ENCODE results near the gene BTN3A1.
"Not testable (repeated sequence)": the region's sequence is repeated elsewhere in the genome, so short reads cannot be mapped to it uniquely, and the experiment has no call there.

Gene BTN3A1

DNA sequence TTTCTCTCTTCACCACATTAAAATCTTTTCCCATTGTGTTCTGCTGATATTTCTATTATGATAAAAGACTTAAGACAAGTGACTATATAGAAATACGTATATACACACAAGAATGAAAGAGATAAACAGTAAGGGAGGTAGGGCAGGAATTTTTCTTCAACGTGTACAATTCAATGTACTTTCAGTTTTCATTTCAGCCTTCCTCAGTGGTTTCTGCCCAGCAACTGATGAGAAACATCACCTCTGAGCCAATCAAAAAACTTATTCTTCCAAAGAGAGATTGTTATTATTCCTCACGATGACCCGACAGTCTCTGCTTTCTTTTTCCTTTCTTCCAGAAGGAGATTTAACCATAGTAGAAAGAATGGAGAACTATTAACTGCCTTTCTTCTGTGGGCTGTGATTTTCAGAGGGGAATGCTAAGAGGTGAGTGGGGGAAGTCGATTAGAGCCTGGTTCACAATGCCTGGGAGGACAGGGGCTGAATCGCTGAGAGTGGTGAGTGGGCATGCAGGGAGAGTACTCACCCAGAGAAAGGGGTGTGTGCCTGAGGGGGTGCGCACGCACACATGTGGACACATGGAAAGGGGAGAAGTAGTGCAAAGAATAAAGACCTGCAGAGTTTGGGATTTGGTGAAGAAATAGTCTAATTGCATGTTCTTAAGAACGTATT, at the start of gene BTN3A1:
Gene BTN3A1 (plus strand): TSS at position 289 of the 672 bp plus-strand sequence. CDS start 3,289 bp downstream, outside the sequence.
- peak within 1 kb of the TSS; percentile 99 for H3K4me3 Mint-ChIP-seq
- H3K27ac Mint-ChIP-seq, result peak within 1 kb of the TSS; percentile 98

DNA sequence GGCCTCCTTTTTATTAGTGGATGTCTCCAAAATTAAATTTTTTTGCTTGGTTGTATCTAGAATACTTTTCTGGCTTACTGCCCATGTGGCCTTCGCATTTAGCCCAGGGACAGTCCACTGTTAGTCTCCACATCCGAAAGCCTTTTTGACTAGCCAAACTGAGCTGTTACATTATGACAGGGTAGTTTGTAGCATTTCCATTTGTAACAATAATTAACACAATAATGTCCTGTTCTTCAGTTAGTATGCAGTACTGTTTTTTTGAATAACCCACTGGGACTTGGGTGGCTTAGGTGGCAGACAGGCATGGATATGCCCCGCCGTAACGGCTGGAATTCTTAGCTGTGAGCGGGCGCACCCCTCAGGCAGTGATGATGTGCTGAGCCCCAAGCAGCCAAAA, 49.8 kb upstream of the BTN3A1 start:
- no peaks in the 10 kb centered on the region for H3K9me3 Mint-ChIP-seq
- no peaks in the 10 kb centered on the region for H3K36me3 Mint-ChIP-seq (ENCODE audit: low read depth)

More for the DNA sequence above, at the start of gene BTN3A1:
- H3K9me3 Mint-ChIP-seq, result no peaks in the 10 kb centered on the region
- peaks cover 21% of the 10 kb centered on the region for H3K36me3 Mint-ChIP-seq (ENCODE audit: low read depth)
- H3K27me3 Mint-ChIP-seq, result no peaks in the 10 kb centered on the region
- peaks cover 60% of the 10 kb centered on the region for H3K4me1 Mint-ChIP-seq (ENCODE audit: low read depth)

DNA sequence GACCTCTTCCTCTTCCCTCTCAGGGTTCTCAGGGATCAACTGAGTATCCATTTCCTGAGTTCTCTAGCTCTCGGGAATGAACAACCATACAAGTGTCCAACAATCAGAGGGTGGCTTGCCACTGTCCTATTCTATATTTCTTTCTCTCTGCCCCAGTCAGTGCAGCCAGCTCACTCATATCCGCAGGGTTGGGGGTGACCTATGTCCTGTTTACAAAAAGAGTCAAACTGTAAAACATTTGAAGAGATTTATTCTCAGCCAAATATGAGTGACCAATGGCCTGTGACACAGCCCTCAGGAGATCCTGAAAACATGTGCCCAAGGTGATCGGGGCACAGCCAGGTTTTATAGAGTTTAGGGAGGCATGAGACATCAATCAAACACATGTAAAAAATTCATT, 47.9 kb upstream of the BTN3A1 start:
- H3K4me3 Mint-ChIP-seq, result no peak overlapping the region
- no peaks in the 10 kb centered on the region for H3K27me3 Mint-ChIP-seq
- H3K4me1 Mint-ChIP-seq (ENCODE audit: low read depth), result no peaks in the 10 kb centered on the region
- no peaks in the 10 kb centered on the region for H3K9me3 Mint-ChIP-seq
- no peaks in the 10 kb centered on the region for H3K36me3 Mint-ChIP-seq (ENCODE audit: low read depth)
- H3K27ac Mint-ChIP-seq, result no peak overlapping the region

More for the DNA sequence above, 49.8 kb upstream of the BTN3A1 start:
- Mint-ChIP-seq H3K27me3 (no peaks in the 10 kb centered on the region), H3K4me1 (ENCODE audit: low read depth) (no peaks in the 10 kb centered on the region), H3K27ac (no peak overlapping the region), H3K4me3 (no peak overlapping the region)

DNA sequence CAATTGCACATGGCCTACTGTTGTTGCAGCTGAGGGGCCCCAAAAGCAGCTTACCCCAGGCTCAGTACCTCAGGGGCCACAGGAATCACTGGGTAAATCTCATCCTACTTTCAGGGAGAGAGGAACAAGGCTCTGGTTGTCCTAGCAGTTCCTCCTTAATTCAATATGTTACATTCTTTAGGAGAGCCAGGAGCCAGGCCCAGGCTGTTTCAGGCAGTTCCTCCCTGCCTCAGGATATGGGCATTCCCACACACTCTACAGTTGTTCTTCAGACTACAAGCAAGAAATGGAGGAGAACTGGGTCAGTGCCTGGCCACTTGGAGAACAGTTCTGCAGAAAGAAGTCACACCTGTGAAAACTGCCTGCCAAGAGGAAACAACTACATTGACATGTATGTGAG, 46.7 kb upstream of the BTN3A1 start:
- Mint-ChIP-seq H3K27ac (no peak overlapping the region), H3K4me3 (no peak overlapping the region), H3K9me3 (no peaks in the 10 kb centered on the region)

DNA sequence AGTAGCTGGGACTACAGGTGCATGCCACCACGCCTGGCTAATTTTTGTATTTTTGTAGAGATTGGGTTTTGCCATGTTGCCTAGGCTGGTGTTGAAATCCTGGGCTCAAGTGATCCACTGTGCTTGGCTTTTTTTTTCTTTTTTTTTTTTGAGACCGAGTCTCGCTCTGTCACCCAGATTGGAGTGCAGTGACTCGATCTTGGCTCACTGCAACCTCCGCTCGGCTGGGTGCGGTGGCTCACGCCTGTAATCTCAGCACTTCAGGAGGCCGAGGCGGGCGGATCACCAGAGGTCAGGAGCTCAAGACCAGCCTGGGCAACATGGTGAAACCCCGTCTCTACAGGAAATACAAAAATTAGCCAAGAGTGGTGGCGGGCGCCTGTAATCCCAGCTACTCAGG, 44.5 kb upstream of the BTN3A1 start:
- not testable (repeated sequence) for H3K27ac Mint-ChIP-seq; H3K4me3 Mint-ChIP-seq; H3K36me3 Mint-ChIP-seq (ENCODE audit: low read depth); H3K9me3 Mint-ChIP-seq; H3K27me3 Mint-ChIP-seq
- peaks cover 22% of the 10 kb centered on the region for H3K4me1 Mint-ChIP-seq (ENCODE audit: low read depth)

More for the DNA sequence above, 46.7 kb upstream of the BTN3A1 start:
- Mint-ChIP-seq H3K27me3 (no peaks in the 10 kb centered on the region), H3K4me1 (ENCODE audit: low read depth) (peaks cover under 1% of the 10 kb centered on the region), H3K36me3 (ENCODE audit: low read depth) (no peaks in the 10 kb centered on the region)

DNA sequence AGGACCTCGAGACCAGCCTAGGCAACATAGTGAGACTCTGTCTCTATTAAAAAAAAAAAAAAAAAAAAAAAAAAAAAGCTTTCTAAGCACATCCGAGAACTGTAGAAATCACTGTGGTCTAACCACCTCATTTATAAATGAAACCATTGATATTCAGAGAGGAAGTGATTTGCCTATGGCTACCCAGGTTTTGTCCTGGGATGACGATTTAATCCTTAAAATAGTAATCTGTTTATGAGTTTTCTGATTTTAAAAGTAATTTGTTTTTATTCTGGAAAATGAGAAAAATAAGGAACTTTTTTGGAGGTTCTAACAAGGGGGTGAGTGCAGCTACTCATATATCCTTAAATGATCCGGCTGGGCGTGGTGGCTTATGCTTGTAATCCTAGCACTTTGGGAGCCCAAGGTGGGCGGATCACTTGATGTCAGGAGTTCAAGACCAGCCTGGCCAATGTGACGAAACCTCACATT, 43.5 kb upstream of the BTN3A1 start:
- H3K9me3 Mint-ChIP-seq, result no peaks in the 10 kb centered on the region
- no peak overlapping the region for H3K27ac Mint-ChIP-seq
- H3K4me3 Mint-ChIP-seq, result no peak overlapping the region
- H3K4me1 Mint-ChIP-seq (ENCODE audit: low read depth), result peaks cover 31% of the 10 kb centered on the region
- H3K36me3 Mint-ChIP-seq (ENCODE audit: low read depth), result no peaks in the 10 kb centered on the region
- H3K27me3 Mint-ChIP-seq, result no peaks in the 10 kb centered on the region

DNA sequence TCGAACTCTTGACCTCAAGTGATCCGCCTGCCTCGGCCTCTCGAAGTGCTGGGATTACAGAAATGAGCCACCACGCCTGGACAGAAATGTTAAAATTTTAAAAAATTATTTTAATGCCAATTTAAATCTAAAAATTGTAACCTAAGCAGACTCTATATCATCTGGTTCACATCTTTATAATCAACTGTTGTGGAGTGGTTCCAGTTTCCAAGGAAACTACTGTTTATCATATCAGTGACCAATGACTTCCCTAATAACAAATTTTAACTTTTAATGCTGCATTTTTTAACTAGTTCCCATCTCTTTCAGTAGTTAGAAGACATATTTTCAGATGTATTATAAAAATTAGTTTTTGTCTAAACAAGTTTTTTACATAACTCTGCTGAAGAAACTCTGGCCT, 42.3 kb upstream of the BTN3A1 start:
- H3K27ac Mint-ChIP-seq, result no peak overlapping the region

DNA sequence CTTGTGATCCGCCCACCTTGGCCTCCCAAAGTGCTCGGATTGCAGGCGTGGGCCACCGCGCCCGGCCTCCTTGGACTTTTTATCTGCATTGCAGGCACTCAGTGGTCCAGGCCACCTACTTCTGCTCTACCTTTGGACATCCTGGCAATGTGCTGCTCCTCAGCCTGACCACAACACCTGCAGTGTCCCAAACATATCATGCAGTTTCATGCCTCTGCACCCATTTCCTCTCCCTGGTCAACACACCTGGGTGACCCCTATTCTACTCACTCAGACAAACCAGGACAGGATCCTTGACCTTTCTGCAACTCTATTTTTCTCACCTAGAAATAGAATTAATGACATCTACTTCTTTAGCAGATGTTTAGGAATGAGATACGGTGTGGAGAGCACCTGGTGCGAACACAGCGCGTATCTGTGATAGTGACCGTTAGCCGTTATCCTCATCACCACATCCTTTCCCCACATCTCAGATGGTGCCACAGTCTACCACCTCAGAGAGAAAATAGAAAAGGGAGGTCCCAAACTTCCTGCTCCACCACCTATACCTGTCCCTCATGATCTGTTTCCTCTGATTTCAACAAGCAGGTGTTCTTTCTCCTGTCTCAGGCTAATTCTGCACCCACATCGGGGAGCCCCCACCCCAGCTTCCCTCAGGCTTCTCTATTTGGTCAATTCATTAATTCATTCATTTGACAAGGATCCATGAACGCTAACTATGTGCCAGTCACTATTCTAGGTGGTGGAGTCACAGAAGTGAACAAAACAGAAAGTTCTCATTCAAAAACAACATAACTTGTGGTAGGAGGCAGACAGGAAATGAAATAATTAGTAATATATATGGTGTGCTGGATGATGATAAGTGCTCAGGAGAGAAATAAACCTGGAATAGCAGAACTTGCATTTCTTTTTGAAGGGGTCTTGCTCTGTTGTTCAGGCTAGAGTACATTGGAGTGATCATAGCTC, 41.3 kb upstream of the BTN3A1 start:
- Mint-ChIP-seq H3K4me3 (peak overlapping the region; percentile 36), H3K27me3 (no peaks in the 10 kb centered on the region), H3K27ac (peak overlapping the region; percentile 27), H3K36me3 (ENCODE audit: low read depth) (no peaks in the 10 kb centered on the region), H3K4me1 (ENCODE audit: low read depth) (peaks cover 31% of the 10 kb centered on the region), H3K9me3 (no peaks in the 10 kb centered on the region)

More for the DNA sequence above, 42.3 kb upstream of the BTN3A1 start:
- no peak overlapping the region for H3K4me3 Mint-ChIP-seq
- H3K36me3 Mint-ChIP-seq (ENCODE audit: low read depth), result no peaks in the 10 kb centered on the region
- peaks cover 31% of the 10 kb centered on the region for H3K4me1 Mint-ChIP-seq (ENCODE audit: low read depth)
- no peaks in the 10 kb centered on the region for H3K27me3 Mint-ChIP-seq
- no peaks in the 10 kb centered on the region for H3K9me3 Mint-ChIP-seq

DNA sequence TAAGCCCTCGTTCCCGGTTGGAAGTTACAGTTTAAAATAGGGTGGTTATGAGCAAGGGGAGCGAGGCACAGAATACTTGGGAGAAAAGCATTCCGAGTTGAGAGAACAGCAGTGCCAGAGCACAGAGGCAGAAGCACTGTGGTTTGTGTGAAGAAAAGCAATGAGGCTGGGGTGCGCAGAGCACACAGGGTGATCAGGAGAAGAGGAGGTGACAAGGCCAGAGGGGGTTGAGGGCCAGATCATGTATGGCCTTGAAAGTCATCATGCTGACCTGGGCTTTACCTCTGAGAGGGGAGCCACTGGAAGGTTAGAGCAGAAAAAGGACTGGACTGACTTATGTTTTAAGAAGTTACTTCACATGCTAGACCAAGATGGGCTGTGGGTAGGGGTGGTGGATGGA, 40.5 kb upstream of the BTN3A1 start:
- Mint-ChIP-seq H3K36me3 (ENCODE audit: low read depth) (no peaks in the 10 kb centered on the region), H3K9me3 (no peaks in the 10 kb centered on the region), H3K27ac (peak overlapping the region; percentile 16), H3K4me3 (no peak overlapping the region), H3K27me3 (no peaks in the 10 kb centered on the region), H3K4me1 (ENCODE audit: low read depth) (peaks cover 36% of the 10 kb centered on the region)

DNA sequence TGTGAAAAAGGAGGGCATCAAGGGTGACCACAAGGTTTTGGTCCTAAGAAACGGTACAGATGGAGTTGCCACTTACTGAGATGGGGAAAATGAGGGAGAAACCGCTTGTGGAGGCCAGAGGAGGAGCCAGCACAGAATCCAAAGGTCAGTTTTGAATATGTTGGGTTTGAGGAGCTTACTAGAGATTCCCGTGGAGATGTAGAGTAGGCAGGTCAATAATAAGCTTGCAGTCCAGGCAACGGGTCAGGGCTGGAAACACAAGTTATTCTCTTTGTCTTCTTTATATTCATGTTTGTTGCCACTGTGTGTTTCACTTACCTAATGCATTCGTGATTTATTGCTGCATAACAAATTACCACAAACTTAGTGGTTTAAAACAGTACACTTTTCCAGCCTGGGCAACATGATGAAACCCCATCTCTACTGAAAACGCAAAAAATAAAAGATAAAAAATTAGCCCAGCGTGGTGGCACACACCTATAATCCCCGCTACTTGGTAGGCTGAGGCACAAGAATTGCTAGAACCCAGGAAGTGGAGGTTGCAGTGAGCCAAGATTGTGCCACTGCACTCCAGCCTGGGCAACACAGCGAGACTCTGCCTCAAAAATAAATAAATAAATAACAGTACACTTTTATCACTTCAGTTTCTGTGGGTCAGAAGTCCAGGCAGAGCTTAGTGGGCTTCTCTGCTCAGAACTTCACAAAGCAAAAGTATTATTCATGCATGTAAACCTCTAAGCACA, 39.8 kb upstream of the BTN3A1 start:
- Mint-ChIP-seq H3K4me3 (no peak overlapping the region), H3K9me3 (no peaks in the 10 kb centered on the region), H3K27ac (no peak overlapping the region), H3K36me3 (ENCODE audit: low read depth) (peaks cover 2% of the 10 kb centered on the region), H3K4me1 (ENCODE audit: low read depth) (peaks cover 43% of the 10 kb centered on the region), H3K27me3 (no peaks in the 10 kb centered on the region)

DNA sequence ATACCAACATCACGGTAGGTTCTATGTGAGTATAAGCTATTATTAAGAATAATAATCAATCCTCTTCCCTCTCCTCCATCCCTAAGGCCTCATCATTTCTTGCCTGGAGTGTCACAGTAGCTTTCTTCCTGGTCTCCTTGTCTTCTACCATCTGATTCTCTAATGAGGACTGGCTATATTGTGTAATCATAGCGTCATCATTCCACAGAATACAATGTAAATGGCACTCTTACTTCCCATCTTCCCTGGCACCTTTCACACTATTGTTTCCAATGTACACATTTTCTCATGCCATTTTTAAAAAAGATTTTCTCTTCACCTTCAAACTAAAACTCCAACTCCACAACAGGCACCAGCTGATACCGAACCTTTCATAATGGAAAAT, 39.2 kb upstream of the BTN3A1 start:
- Mint-ChIP-seq H3K27ac (peak overlapping the region; percentile 76), H3K4me3 (no peak overlapping the region), H3K27me3 (no peaks in the 10 kb centered on the region), H3K4me1 (ENCODE audit: low read depth) (peaks cover 49% of the 10 kb centered on the region), H3K9me3 (no peaks in the 10 kb centered on the region), H3K36me3 (ENCODE audit: low read depth) (peaks cover 5% of the 10 kb centered on the region)

DNA sequence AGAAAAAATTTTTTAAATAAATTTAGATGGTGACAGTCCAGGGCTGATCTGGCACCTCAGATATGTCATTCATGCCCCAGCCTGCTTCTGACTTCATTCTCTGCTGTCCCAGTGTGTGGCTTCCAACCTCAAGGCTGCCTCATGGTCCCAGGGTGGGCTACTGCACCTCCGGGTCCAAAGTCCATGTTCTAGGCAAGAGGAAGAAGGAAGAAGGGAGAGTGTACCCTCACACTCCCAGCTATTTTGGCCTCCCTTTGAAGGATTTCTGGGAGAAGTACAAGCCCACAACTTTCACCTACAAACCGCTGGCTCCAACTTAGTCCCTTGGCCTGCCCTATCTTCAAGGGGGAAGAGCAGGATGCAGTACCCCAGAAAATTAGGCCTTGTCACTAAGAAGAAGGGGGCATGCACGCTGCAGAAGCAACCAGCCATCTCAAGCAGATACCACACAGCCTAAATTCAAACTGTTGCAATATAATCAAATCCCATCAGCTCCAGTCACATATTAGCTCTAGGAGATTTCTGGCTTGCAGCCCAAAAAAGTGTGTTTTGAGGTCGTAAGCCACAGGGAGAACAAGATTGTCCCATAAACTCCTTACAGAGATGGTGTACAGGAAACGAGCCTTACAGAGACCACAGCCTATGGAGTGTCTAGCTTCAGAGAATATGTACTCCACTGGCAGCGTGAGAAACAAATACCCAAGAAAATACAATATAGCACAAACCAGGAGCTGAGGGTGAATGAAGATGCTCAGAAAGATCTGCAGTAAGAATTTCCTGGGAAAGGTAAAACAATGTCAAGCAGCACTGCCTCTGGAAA, 38.0 kb upstream of the BTN3A1 start:
- Mint-ChIP-seq H3K27me3 (no peaks in the 10 kb centered on the region), H3K27ac (no peak overlapping the region), H3K4me1 (ENCODE audit: low read depth) (peaks cover 59% of the 10 kb centered on the region), H3K36me3 (ENCODE audit: low read depth) (peaks cover 12% of the 10 kb centered on the region), H3K4me3 (no peak overlapping the region), H3K9me3 (no peaks in the 10 kb centered on the region)

DNA sequence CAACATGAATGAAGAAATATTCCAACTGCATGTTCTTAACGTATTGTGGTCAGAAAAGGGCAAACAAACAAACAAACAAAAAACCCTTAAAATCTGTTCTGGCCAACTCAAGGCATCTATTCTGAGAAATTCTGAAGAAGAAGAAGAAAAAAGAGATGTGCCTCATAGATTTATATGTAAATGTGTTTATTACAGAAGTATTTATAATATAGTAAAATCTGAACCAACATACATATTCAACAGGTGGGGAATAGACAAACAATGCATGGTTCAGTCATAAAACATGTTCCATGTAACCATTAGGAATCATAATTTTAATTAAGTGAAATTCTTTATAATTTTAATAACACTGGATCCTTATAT, 36.5 kb upstream of the BTN3A1 start:
- Mint-ChIP-seq H3K27me3 (no peaks in the 10 kb centered on the region), H3K9me3 (no peaks in the 10 kb centered on the region), H3K4me3 (no peak overlapping the region), H3K36me3 (ENCODE audit: low read depth) (peaks cover 25% of the 10 kb centered on the region), H3K27ac (no peak overlapping the region), H3K4me1 (ENCODE audit: low read depth) (peaks cover 70% of the 10 kb centered on the region)

DNA sequence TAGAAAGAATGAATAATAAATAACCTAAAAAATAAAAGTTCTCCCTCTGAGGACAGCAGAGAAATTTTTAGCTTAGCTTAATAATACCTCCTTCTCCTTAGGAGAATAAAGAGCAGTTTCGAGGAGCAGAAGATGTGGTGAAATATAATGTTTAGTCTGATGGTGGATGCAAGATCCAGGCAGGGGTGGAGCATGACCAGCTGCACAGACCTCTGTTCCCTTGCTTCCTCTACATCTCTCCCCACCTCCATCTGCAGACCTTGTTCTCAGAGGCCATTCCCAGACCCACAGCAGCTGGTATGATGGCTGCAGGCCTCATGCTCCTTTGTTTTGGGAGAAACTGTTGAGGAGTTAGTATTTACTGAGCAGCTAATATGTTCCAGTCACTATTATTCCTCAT, 35.6 kb upstream of the BTN3A1 start:
- H3K27me3 Mint-ChIP-seq, result no peaks in the 10 kb centered on the region
- H3K4me1 Mint-ChIP-seq (ENCODE audit: low read depth), result peaks cover 69% of the 10 kb centered on the region
- H3K4me3 Mint-ChIP-seq, result no peak overlapping the region

More for the DNA sequence above, 35.6 kb upstream of the BTN3A1 start:
- H3K27ac Mint-ChIP-seq, result peak overlapping the region; percentile 64
- no peaks in the 10 kb centered on the region for H3K9me3 Mint-ChIP-seq
- peaks cover 28% of the 10 kb centered on the region for H3K36me3 Mint-ChIP-seq (ENCODE audit: low read depth)

Data from stimulated activated naive CD8-positive, alpha-beta T cell treated with anti-CD3 and anti-CD28 coated beads, Interleukin-15, Interleukin-2, amounts not matched to agents 100 ng/mL and 50 ng/mL, for 24 hours (primary cell).